Panc1 (cell line): Measurements from ENCODE around the gene SMIM10L1. TPM values are rescaled to one million over a fixed set of nuclear protein-coding genes. Genes with fewer than 3 reads are reported as not detected.

Source experiments
- ATAC-seq: fragments of 200-7000 bp; cut with Tn5 transposase; 2 replicates; pipeline ENCODE4 v1.9.1; 2020; ENCODE audit warnings: mild to moderate bottlenecking, moderate library complexity
- BruUV-seq: library from RNA; stranded (reverse); fragments of 400-500 nt; replicated peaks from 2 replicates; lab custom pipeline; 2021; lab: Mats Ljungman, UMichigan
- CTCF ChIA-PET: fragments of 300-600 bp; sonication (Branson Sonifier 250); formaldehyde crosslinking; loops from one replicate; lab custom pipeline; 2022; ENCODE audit warnings: antibody characterized with exemption; lab: Charles Lee
- POLR2A ChIA-PET: fragments of 300-600 bp; sonication (Branson Sonifier 250); formaldehyde crosslinking; loops from one replicate; lab custom pipeline; 2022; ENCODE audit warnings: antibody characterized with exemption; lab: Charles Lee
- DNase-seq: peaks from one replicate; pipeline ENCODE4 v3.0.0-alpha.2; 2010; ENCODE audit warnings: low read depth, low spot score
- H3K27ac ChIP-seq: 2 replicates; pipeline ENCODE4 v1.5.1; 2011; ENCODE audit warnings: mild to moderate bottlenecking, low read length, inconsistent platforms
- H3K27me3 ChIP-seq: fragments of 200-500 bp; sonication (Bioruptor generic); 2 replicates; pipeline ENCODE4 v1.6.0; 2014; ENCODE audit warnings: low read length, inconsistent platforms; ENCODE audit not compliant: control insufficient read depth, insufficient read depth
- H3K36me3 ChIP-seq: fragments of 200-500 bp; sonication (Bioruptor generic); 2 replicates; pipeline ENCODE4 v1.5.1; 2014; ENCODE audit warnings: inconsistent platforms, mild to moderate bottlenecking, low read length, moderate library complexity; ENCODE audit not compliant: control insufficient read depth, insufficient read depth
- H3K4me1 ChIP-seq: 2 replicates; pipeline ENCODE4 v1.5.1; 2011; ENCODE audit warnings: inconsistent platforms, mild to moderate bottlenecking, low read length, moderate library complexity; ENCODE audit not compliant: control insufficient read depth, insufficient read depth
- H3K4me3 ChIP-seq, 2 experiments: 2 replicates each; pipeline ENCODE4 v1.5.1; 2011 to 2012; ENCODE audit warnings: low read depth in 2 of 2, low read length in 2 of 2, mild to moderate bottlenecking in 2 of 2, inconsistent platforms in 1 of 2, moderate library complexity in 1 of 2
- H3K9me3 ChIP-seq: fragments of 200-500 bp; sonication (Bioruptor generic); 2 replicates; pipeline ENCODE4 v1.5.1; 2014; ENCODE audit warnings: low read depth, mild to moderate bottlenecking, inconsistent platforms, low read length, moderate library complexity; ENCODE audit not compliant: control insufficient read depth, insufficient read depth
- CTCF ChIP-seq: fragments of 450-650 bp; IDR thresholded peaks from 2 replicates; pipeline ENCODE4 v1.5.1; 2017; ENCODE audit warnings: mild to moderate bottlenecking
- POLR2AphosphoS5 ChIP-seq: IDR thresholded peaks from 2 replicates; pipeline ENCODE4 v1.6.1; 2012; ENCODE audit warnings: mild to moderate bottlenecking, low read depth, low read length, moderate library complexity
- REST ChIP-seq, 2 experiments: IDR thresholded peaks; 2 replicates each; pipeline ENCODE4 v1.6.1; 2011 to 2012; ENCODE audit warnings: low read depth in 2 of 2, control low read depth in 1 of 2, low read length in 1 of 2, mild to moderate bottlenecking in 1 of 2, moderate library complexity in 1 of 2; ENCODE audit not compliant: insufficient read depth in 1 of 2
- SIN3A ChIP-seq: IDR thresholded peaks from 2 replicates; pipeline ENCODE4 v1.6.1; 2012; ENCODE audit warnings: low read depth, mild to moderate bottlenecking, low read length, moderate library complexity, borderline replicate concordance; ENCODE audit not compliant: insufficient read depth
- TCF7L2 ChIP-seq: IDR thresholded peaks from 2 replicates; pipeline ENCODE4 v1.6.1; 2011; ENCODE audit warnings: mild to moderate bottlenecking, low read depth, low read length, inconsistent platforms
- in situ Hi-C: cut with HindIII; loops from 2 replicates; pipeline ENCODE4 v1.10.0; 2016; ENCODE audit warnings: low sequenced_read_pairs, low pct_unique_long_range_greater_than_20kb
- intact Hi-C: fragments of 100-400 bp; cut with micrococcal nuclease; formaldehyde crosslinking; loops from one replicate; pipeline ENCODE4 v1.10.0; 2022; ENCODE audit not compliant: unreplicated experiment
- total RNA-seq: library from RNA; stranded (reverse); gene quantifications from one replicate; pipeline ENCODE4 v1.2.1, GENCODE V29; 2021; ENCODE audit not compliant: unreplicated experiment

Gene SMIM10L1
- total RNA-seq, 1 experiment from 2014 or later, result 6.0 TPM

- Histone ChIP-seq H3K36me3 (peaks cover 8% of the 10 kb centered on the region), H3K27ac (peak overlapping the region; percentile 92), H3K9me3 (no peaks in the 10 kb centered on the region), H3K4me3 (peak overlapping the region; percentile 69 to 80), H3K4me1 (peaks cover 17% of the 10 kb centered on the region), H3K27me3 (no peaks in the 10 kb centered on the region)
- ATAC-seq, result no peak
- intact Hi-C loops (no loop called here), in situ Hi-C loops (no loop called here)
- POLR2A ChIA-PET, result no interaction called here
- CTCF ChIA-PET, result no interaction called here
- TF ChIP-seq TCF7L2, result no peak
- no peak for TF ChIP-seq SIN3A
- TF ChIP-seq CTCF, result no peak
- no peak for TF ChIP-seq REST (IDR thresholded peaks at IDR 0.05; ENCODE audit: insufficient read depth in 1 of 2, low read depth in 2 of 2, low read length in 1 of 2)
- no peak for TF ChIP-seq POLR2AphosphoS5
- no peak for DNase-seq
- BruUV-seq, result TSS peak; percentile 92
Observed at GRCh38 chr12:11171969-11172675, 1.1 kb downstream of the SMIM10L1 start.

- no TSS peak for BruUV-seq
- in situ Hi-C loops (no loop called here), intact Hi-C loops (no loop called here)
- Histone ChIP-seq H3K9me3 (no peaks in the 10 kb centered on the region), H3K4me1 (peaks cover 13% of the 10 kb centered on the region), H3K27me3 (no peaks in the 10 kb centered on the region), H3K27ac (no peak overlapping the region), H3K36me3 (peaks cover 5% of the 10 kb centered on the region), H3K4me3 (no peak overlapping the region)
- POLR2A ChIA-PET, result no interaction called here
- CTCF ChIA-PET, result no interaction called here
- DNase-seq, result no peak
- TF ChIP-seq TCF7L2 (no peak), POLR2AphosphoS5 (no peak), SIN3A (no peak), REST (IDR thresholded peaks at IDR 0.05; ENCODE audit: insufficient read depth in 1 of 2, low read depth in 2 of 2, low read length in 1 of 2) (no peak), CTCF (no peak)
- ATAC-seq, result no peak
Observed at GRCh38 chr12:11174022-11174421, 3.0 kb downstream of the SMIM10L1 start.
